Activated CD8-positive, alpha-beta T cell treated with anti-CD3 and anti-CD28 coated beads for 36 hours (primary cell): ENCODE measurements around the gene GPRIN1. TPM values are rescaled to one million over a fixed set of nuclear protein-coding genes. Genes with fewer than 3 reads are reported as not detected.
A peak's percentile ranks its signal among the peaks of the same experiment; 100 is the strongest.

Experiments
- ATAC-seq: fragments of 200-7000 bp; cut with Tn5 transposase; one replicate; pipeline ENCODE4 v1.10.0; 2021; ENCODE audit warnings: mild to moderate bottlenecking, moderate library complexity
- CTCF ChIA-PET: fragments of 350-600 bp; sonication (Branson Sonifier 250); formaldehyde crosslinking; loops from one replicate; lab custom pipeline; 2021; ENCODE audit warnings: antibody characterized with exemption; lab: Charles Lee
- POLR2A ChIA-PET: fragments of 350-600 bp; sonication (Branson Sonifier 250); formaldehyde crosslinking; loops from one replicate; lab custom pipeline; 2021; ENCODE audit warnings: antibody characterized with exemption; lab: Charles Lee
- DNase-seq: peaks from one replicate; pipeline ENCODE4 v3.0.0-alpha.2; 2020
- H3K27ac Mint-ChIP-seq: one replicate; pipeline ENCODE4 v1.8.0; 2021; ENCODE audit warnings: mild to moderate bottlenecking, mixed read lengths
- H3K27me3 Mint-ChIP-seq: one replicate; pipeline ENCODE4 v1.8.0; 2021; ENCODE audit warnings: mixed read lengths
- H3K36me3 Mint-ChIP-seq: one replicate; pipeline ENCODE4 v1.8.0; 2021; ENCODE audit warnings: low read depth, mixed read lengths
- H3K4me1 Mint-ChIP-seq: one replicate; pipeline ENCODE4 v1.8.0; 2021; ENCODE audit warnings: low read depth, mixed read lengths
- H3K4me3 Mint-ChIP-seq: one replicate; pipeline ENCODE4 v1.8.0; 2021; ENCODE audit warnings: mild to moderate bottlenecking, moderate library complexity, mixed read lengths
- H3K9me3 Mint-ChIP-seq: one replicate; pipeline ENCODE4 v1.8.0; 2021; ENCODE audit warnings: mixed read lengths
- CTCF ChIP-seq: fragments of 200-600 bp; IDR thresholded peaks from one replicate; pipeline ENCODE4 v1.8.0; 2022; ENCODE audit warnings: antibody characterized with exemption, mild to moderate bottlenecking
- intact Hi-C: fragments of 100-400 bp; cut with micrococcal nuclease; formaldehyde crosslinking; loops from one replicate; pipeline ENCODE4 v1.10.0; 2022
- total RNA-seq, 2 experiments: library from RNA; stranded (reverse); gene quantifications; one replicate each; pipeline ENCODE4 v1.2.3, GENCODE V29; 2021

Gene GPRIN1
- total RNA-seq, 2 experiments from 2014 or later: 1.6 to 2.0 TPM

- ATAC-seq: peak; percentile 97
- H3K27me3 Mint-ChIP-seq: peaks cover 61% of the 10 kb centered on the region
- H3K36me3 Mint-ChIP-seq: no peaks in the 10 kb centered on the region
- H3K4me1 Mint-ChIP-seq: peaks cover 17% of the 10 kb centered on the region
- H3K4me3 Mint-ChIP-seq: peak within 1 kb of the TSS; percentile 32
- no peak for TF ChIP-seq CTCF
- ChIA-PET POLR2A (interaction anchor here (1.0 to 1.4 kb wide), 3 partner anchors 9 to 39 kb away, joined by 3 to 4 read pairs (median 3); partner anchors contain the start of gene TSPAN17), CTCF (interaction anchor here (0.7 to 2.8 kb wide), 13 partner anchors 8 to 271 kb away, joined by 3 to 9 read pairs (median 5); partner anchors contain the start of gene TSPAN17)
- DNase-seq: peak; percentile 76
- no peaks in the 10 kb centered on the region for H3K9me3 Mint-ChIP-seq
- intact Hi-C loops: no loop called here
- H3K27ac Mint-ChIP-seq: no peak within 1 kb of the TSS
Observed at GRCh38 chr5:176629853-176630680, 20.1 kb upstream of the GPRIN1 start, which contains the start of the genes EIF4E1B and SNCB. Gene EIF4E1B (plus strand): TSS chr5:176630675. CDS start chr5:176642788, 12,113 bp downstream. Gene SNCB (minus strand): TSS chr5:176630534. CDS start chr5:176629654, 880 bp downstream.

- H3K27me3 Mint-ChIP-seq: peaks cover 58% of the 10 kb centered on the region
- POLR2A ChIA-PET: no interaction called here
- intact Hi-C loops: no loop called here
- no peak for TF ChIP-seq CTCF
- DNase-seq: no peak
- peaks cover 17% of the 10 kb centered on the region for H3K4me1 Mint-ChIP-seq
- H3K9me3 Mint-ChIP-seq: no peaks in the 10 kb centered on the region
- CTCF ChIA-PET: interaction anchor here (1.1 to 2.8 kb wide), 6 partner anchors 8 to 214 kb away, joined by 3 to 9 read pairs (median 6); partner anchors contain the start of gene TSPAN17
- no peaks in the 10 kb centered on the region for H3K36me3 Mint-ChIP-seq
- H3K4me3 Mint-ChIP-seq: peak overlapping the region; percentile 32
- H3K27ac Mint-ChIP-seq: no peak overlapping the region
- ATAC-seq: no peak
Observed at GRCh38 chr5:176629317-176629852, 19.4 kb upstream of the GPRIN1 start.

GRCh38 chr5:176628406-176629228 is 18.7 kb upstream of the GPRIN1 start:
- peak overlapping the region; percentile 13 for H3K4me3 Mint-ChIP-seq
- CTCF ChIA-PET: no interaction called here
- intact Hi-C loops: no loop called here
- no peak for TF ChIP-seq CTCF
- no peaks in the 10 kb centered on the region for H3K36me3 Mint-ChIP-seq
- H3K4me1 Mint-ChIP-seq: peaks cover 14% of the 10 kb centered on the region
- no peak for DNase-seq
- H3K27ac Mint-ChIP-seq: no peak overlapping the region
- peaks cover 57% of the 10 kb centered on the region for H3K27me3 Mint-ChIP-seq
- POLR2A ChIA-PET: no interaction called here
- no peak for ATAC-seq
- H3K9me3 Mint-ChIP-seq: no peaks in the 10 kb centered on the region

- H3K4me1 Mint-ChIP-seq: peaks cover 12% of the 10 kb centered on the region
- ChIA-PET CTCF (no interaction called here), POLR2A (no interaction called here)
- intact Hi-C loops: no loop called here
- no peaks in the 10 kb centered on the region for H3K36me3 Mint-ChIP-seq
- ATAC-seq (no peak), DNase-seq (no peak)
- peaks cover 52% of the 10 kb centered on the region for H3K27me3 Mint-ChIP-seq
- no peak for TF ChIP-seq CTCF
- no peak overlapping the region for H3K27ac Mint-ChIP-seq
- no peak overlapping the region for H3K4me3 Mint-ChIP-seq
- H3K9me3 Mint-ChIP-seq: no peaks in the 10 kb centered on the region
Observed at GRCh38 chr5:176627582-176627981, 17.6 kb upstream of the GPRIN1 start.
